ENCODE results near the gene SVOPL. TPM values are rescaled to one million over a fixed set of nuclear protein-coding genes. Genes with fewer than 3 reads are reported as not detected.
A peak's percentile ranks its signal among the peaks of the same experiment; 100 is the strongest.
"Not testable (repeated sequence)": the region's sequence is repeated elsewhere in the genome, so short reads cannot be mapped to it uniquely, and the experiment has no call there.

The SVOPL gene
- total and polyA plus RNA-seq, 2 experiments from 2014 or later: 2.3 to 4.5 TPM

GRCh38 chr7:138735399-138735798 is 34.2 kb upstream of the SVOPL start:
- Histone ChIP-seq H3K27ac (no peak overlapping the region), H3K4me1 (ENCODE audit: low read depth) (peaks cover 5% of the 10 kb centered on the region), H3K27me3 (no peaks in the 10 kb centered on the region), H3K4me3 (no peak overlapping the region), H3K36me3 (no peaks in the 10 kb centered on the region), H3K9me3 (ENCODE audit: low read depth) (no peaks in the 10 kb centered on the region)
- DNase-seq (ENCODE audit: low read depth in 1 of 2, low spot score in 1 of 2): no peak
- TF ChIP-seq, protein P1, sequence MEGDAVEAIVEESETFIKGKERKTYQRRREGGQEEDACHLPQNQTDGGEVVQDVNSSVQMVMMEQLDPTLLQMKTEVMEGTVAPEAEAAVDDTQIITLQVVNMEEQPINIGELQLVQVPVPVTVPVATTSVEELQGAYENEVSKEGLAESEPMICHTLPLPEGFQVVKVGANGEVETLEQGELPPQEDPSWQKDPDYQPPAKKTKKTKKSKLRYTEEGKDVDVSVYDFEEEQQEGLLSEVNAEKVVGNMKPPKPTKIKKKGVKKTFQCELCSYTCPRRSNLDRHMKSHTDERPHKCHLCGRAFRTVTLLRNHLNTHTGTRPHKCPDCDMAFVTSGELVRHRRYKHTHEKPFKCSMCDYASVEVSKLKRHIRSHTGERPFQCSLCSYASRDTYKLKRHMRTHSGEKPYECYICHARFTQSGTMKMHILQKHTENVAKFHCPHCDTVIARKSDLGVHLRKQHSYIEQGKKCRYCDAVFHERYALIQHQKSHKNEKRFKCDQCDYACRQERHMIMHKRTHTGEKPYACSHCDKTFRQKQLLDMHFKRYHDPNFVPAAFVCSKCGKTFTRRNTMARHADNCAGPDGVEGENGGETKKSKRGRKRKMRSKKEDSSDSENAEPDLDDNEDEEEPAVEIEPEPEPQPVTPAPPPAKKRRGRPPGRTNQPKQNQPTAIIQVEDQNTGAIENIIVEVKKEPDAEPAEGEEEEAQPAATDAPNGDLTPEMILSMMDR (IDR thresholded peaks at IDR 0.05; ENCODE audit: low read depth, low read length): no peak

GRCh38 chr7:138731733-138732132 is 30.6 kb upstream of the SVOPL start:
- H3K4me1 ChIP-seq (ENCODE audit: low read depth); H3K4me3 ChIP-seq; H3K27me3 ChIP-seq; DNase-seq (ENCODE audit: low read depth in 1 of 2, low spot score in 1 of 2); H3K9me3 ChIP-seq (ENCODE audit: low read depth); H3K36me3 ChIP-seq; H3K27ac ChIP-seq: not testable (repeated sequence)

DNA sequence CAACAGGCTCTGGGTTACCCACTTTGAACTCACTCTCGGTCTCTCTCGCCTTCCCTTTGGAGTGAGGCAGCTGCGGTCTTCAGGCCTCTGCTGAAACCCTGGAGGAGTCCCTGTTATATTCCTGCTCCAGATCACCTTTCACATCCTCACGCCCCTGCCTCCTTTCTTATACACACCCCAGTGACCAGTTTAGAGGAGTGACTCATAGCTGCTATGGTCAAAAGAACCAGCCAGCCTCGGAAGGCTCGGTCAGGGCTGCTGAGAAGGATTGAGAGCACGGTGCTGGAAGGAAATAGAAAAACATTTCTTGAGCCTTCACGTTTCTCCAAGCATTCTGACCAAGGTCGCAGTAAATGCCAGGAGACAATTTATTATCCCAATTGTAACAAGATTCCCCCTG is 28.3 kb upstream of the SVOPL start:
- H3K4me3 ChIP-seq: no peak overlapping the region
- H3K27me3 ChIP-seq: no peaks in the 10 kb centered on the region
- H3K4me1 ChIP-seq (ENCODE audit: low read depth): no peaks in the 10 kb centered on the region
- no peak for DNase-seq (ENCODE audit: low read depth in 1 of 2, low spot score in 1 of 2)
- H3K9me3 ChIP-seq (ENCODE audit: low read depth): no peaks in the 10 kb centered on the region
- no peaks in the 10 kb centered on the region for H3K36me3 ChIP-seq
- H3K27ac ChIP-seq: no peak overlapping the region
- TF ChIP-seq, protein P1 (IDR thresholded peaks at IDR 0.05; ENCODE audit: low read depth, low read length): no peak

GRCh38 chr7:138727336-138728099 is 26.4 kb upstream of the SVOPL start:
- H3K4me3 ChIP-seq: no peak overlapping the region
- H3K27me3 ChIP-seq: no peaks in the 10 kb centered on the region
- no peak overlapping the region for H3K27ac ChIP-seq
- no peak for DNase-seq (ENCODE audit: low read depth in 1 of 2, low spot score in 1 of 2)
- H3K4me1 ChIP-seq (ENCODE audit: low read depth): no peaks in the 10 kb centered on the region
- TF ChIP-seq, protein P1 (IDR thresholded peaks at IDR 0.05; ENCODE audit: low read depth, low read length): no peak
- H3K9me3 ChIP-seq (ENCODE audit: low read depth): no peaks in the 10 kb centered on the region
- no peaks in the 10 kb centered on the region for H3K36me3 ChIP-seq

DNA sequence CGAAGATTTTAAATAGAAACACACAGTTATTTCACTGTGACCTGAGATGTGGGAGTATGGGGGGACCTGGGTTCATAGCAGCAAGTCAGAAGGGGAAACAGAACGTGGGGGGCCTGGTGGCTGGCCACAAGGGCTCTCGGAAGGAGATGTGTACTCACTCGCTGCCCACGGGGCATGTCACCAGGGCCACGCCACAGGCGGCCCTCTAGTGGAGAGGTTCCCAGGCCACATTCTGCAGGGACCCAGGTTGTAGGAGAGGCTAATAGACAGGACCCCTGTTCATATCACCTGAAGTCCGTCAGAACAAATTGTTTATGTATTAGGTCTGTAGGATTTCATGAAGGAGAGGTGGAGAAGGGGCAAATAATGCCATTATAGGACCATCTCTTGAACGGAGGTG is 25.1 kb upstream of the SVOPL start:
- H3K4me3 ChIP-seq: no peak overlapping the region
- no peaks in the 10 kb centered on the region for H3K4me1 ChIP-seq (ENCODE audit: low read depth)
- no peaks in the 10 kb centered on the region for H3K27me3 ChIP-seq
- H3K27ac ChIP-seq: no peak overlapping the region
- no peak for DNase-seq (ENCODE audit: low read depth in 1 of 2, low spot score in 1 of 2)
- TF ChIP-seq, protein P1 (IDR thresholded peaks at IDR 0.05; ENCODE audit: low read depth, low read length): peak; percentile 10
- no peaks in the 10 kb centered on the region for H3K36me3 ChIP-seq
- H3K9me3 ChIP-seq (ENCODE audit: low read depth): no peaks in the 10 kb centered on the region

DNA sequence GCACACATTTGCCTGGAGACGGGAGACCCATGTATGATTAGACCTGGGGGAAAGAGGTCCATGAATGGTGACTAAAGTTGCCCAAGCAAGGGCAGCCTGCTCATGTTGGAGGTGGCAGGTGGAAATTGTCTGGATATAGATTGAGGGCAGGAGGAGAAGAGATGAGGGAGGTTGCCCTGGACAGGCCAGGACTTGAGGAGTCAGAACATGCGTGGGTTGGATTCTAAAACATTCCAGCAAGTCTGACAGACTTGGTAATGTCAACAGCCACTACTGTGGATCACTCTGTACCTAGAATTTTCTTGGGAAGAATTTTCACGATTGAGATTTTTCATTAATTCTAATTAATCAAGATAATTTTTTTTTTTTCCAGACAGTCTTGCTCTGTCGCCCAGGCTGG is 19.1 kb upstream of the SVOPL start:
- TF ChIP-seq, protein P1 (IDR thresholded peaks at IDR 0.05; ENCODE audit: low read depth, low read length): no peak
- Histone ChIP-seq H3K27ac (no peak overlapping the region), H3K4me1 (ENCODE audit: low read depth) (no peaks in the 10 kb centered on the region), H3K9me3 (ENCODE audit: low read depth) (no peaks in the 10 kb centered on the region), H3K4me3 (no peak overlapping the region), H3K36me3 (no peaks in the 10 kb centered on the region), H3K27me3 (no peaks in the 10 kb centered on the region)
- no peak for DNase-seq (ENCODE audit: low read depth in 1 of 2, low spot score in 1 of 2)

Data from cardiac muscle cell (in vitro differentiated cells and primary cell).